ELR (cell line): Measurements from ENCODE around the gene FCRL5.
"Not testable (repeated sequence)": the region's sequence is repeated elsewhere in the genome, so short reads cannot be mapped to it uniquely, and the experiment has no call there.

ENCODE experiments used
- DNase-seq: peaks from one replicate; pipeline ENCODE4 v3.0.0-alpha.2; 2015; ENCODE audit warnings: low read depth

FCRL5 gene

DNA sequence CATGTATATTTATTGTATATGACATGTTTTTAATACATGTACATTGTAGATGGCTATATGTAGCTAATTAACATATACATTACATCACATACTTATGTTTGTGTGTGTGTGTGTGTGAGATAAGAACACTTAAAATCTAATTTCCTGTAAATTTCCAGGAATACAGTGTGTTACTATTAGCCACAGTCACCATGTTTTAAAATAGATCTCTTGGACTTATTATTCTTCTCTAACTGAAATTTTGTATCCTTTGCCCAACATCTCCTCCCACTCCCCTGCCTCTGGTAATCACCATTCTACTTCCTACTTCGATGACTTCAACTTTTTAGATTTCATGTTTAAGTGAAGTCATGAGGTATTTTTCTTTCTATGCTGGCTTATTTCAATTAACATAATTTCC is 64.8 kb downstream of the FCRL5 start:
- no peak for DNase-seq

DNA sequence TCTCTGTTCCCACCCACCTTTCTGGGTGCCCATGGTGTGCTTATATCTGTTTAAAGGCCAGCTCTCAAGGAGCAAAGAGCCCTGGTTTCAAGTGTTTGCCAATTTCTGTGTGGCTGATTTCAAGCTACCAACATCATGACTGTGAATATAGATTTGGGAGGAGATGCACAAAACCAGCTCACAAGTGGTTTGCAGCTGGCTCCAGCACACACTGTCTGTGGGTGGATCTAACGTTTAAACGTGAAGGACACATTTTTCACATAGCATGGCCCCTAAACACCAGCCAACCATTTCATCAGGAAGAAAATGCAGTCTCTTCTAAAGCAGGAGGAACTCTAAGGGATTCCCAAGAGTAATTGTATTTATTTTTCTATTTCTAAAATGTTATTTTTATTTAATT is 65.2 kb downstream of the FCRL5 start:
- no peak for DNase-seq

GRCh38 chr1:157486400-157486799 is 65.9 kb downstream of the FCRL5 start:
- DNase-seq = not testable (repeated sequence)

DNA sequence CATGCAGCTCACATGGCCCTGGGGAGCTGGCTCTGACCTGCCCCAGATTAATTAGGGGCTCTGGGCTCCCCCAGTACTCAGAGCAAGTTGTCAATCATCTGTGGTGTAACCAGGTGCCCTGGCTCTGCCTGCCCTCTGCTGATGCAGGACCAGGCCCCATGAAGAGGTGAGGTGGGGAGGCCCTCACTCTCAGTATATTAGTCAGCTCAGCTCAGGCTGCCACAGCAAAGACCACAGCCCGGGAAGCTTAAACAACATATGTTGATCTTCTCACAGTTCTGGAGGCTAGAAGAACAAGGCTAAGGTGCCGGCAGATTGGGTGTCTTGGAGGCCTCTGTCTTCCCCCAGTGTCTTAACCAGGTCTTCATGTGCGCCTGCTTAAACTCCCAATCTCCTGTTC is 66.5 kb downstream of the FCRL5 start:
- DNase-seq = no peak

- DNase-seq = no peak
These were observed 67.7 kb downstream of the FCRL5 start for GRCh38 chr1:157484573-157484972.

DNA sequence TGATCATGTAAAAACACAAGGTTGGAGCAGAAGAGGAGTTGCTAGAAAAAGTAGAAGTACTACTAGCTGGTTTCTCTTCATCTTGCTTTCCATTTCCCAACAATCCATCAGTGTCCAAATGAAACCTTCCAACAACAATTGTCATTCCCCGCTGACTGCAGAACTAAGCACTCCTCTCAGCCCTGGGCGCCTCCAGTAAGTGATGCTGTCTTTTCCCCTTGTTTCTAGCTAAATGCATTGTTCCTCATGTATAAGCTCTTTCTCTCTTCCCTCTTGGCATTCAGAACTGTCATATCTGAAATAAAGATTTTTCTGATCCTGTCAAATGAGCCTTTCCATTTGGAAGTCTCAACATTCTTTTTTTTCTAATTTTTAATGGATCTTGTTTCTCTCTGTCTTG is 68.7 kb downstream of the FCRL5 start:
- DNase-seq = no peak

DNA sequence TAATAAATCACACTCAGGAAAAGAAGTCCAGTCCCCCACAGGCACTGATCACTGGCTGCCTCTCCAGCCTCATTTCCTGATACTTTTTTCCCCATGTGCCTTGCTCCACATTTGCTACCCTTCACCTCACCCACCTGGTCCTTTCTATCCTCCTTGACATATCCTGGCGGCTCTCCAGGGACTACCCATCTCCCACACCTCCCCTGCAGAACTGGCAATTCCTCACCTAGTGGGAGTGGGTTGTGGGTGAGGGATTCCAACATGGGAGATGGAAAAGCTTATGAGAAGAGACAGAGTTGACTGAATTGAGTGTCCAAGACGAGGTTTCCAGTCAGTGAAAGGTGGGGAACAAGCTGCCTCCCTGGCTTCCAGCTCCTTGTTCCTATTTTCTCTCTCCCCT is 69.6 kb downstream of the FCRL5 start:
- DNase-seq = no peak

- no peak for DNase-seq
These were observed 70.1 kb downstream of the FCRL5 start for GRCh38 chr1:157482174-157482573.

- DNase-seq = no peak
These were observed 74.3 kb downstream of the FCRL5 start for GRCh38 chr1:157478030-157478429.

DNA sequence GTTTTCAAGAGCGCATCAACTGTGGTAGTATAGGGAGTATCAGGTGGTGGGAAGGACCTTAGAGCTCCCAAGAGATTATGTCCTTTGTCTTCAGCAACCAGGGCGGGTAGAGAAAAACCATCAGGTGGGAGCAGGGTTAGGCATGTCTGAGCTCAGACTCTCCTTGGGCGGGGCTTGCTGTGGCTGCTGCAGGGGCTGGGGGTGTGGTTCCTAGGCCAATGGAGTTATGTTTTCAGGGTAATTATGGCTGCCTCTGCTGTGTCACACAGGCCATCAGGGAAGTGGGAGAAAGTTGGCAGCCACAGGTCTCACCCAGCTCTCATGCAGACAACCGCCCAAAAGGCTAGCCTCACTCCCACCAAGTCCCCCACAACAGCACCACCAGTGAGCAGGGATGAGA is 74.9 kb downstream of the FCRL5 start:
- DNase-seq = no peak

- no peak for DNase-seq
These were observed 79.4 kb downstream of the FCRL5 start for GRCh38 chr1:157472959-157473358.

DNA sequence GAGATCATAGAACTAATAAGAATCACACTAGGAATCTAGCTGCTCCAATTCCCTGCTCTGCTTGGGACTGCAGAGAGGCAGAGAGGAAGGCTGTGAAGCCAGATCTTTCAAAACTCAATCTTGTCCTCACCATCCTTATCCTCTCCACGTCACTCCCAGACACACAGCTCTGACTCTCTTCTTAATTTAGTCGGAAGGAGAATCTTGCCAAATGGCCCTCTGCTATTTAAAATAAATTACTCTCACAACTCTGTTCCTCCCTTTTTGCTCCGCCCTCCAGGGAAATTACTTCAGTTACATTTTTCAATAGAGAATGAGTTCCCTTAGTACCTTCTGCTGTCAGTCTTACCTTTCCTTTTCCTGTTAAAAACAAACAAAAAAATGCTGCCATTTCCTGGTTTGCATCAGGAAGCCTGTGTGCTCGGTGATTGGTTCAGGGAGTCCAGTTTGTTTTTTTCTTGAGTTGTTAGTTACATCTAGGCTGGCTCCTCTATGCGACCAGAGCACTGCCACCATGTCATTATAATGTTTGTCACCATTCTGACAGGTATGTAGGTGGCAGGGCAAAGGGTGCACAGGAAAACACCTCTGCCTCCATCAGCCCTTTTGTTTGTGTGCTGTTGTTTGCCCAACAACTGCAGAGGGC is 80.1 kb downstream of the FCRL5 start:
- DNase-seq = no peak

- DNase-seq = no peak
These were observed 80.8 kb downstream of the FCRL5 start for GRCh38 chr1:157471531-157471930.

DNA sequence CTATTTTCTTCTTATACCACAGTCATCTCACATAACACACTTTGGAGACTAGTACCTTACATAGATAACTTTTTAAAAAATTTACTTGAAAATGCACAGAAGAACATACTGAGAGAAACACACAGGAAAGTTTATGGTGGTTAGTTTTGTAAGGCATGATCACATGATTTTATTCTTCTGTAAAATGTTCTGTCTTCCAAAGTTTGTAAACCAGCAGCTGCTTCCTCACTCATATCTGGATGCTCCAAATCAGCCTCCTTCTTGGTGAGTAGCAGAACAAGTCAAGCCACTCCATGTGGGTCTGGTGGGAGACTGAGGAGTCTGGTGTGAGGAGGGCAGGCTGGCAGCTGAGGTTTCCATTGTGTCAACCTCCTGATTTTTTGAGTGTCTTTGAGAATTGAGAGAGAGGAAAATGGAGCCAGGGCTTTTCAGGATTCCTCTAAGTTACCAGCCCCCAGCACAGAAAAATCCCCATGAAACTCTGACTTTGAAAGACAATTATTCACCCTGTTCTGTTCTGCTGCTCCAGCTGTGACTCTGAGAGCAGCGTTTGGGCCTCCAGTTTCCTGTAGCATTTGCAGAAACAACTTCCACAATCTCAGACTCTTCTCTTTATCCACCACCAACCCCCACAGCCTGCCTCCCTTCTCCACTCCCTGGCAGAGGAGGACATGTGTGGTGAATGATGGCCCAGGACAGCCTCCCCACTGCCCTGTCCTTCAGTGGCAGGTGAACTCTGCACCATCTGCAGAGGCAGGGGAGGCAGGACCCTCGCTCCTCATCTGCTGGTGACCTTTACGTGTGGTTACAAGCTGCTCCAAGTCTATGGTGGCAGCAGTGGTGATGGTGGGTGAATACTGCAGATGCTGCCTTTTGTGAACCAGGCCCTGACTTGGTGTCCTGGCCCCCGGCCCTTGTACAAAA is 82.3 kb downstream of the FCRL5 start:
- DNase-seq = no peak

- no peak for DNase-seq
These were observed 83.0 kb downstream of the FCRL5 start for GRCh38 chr1:157469300-157469699.

DNA sequence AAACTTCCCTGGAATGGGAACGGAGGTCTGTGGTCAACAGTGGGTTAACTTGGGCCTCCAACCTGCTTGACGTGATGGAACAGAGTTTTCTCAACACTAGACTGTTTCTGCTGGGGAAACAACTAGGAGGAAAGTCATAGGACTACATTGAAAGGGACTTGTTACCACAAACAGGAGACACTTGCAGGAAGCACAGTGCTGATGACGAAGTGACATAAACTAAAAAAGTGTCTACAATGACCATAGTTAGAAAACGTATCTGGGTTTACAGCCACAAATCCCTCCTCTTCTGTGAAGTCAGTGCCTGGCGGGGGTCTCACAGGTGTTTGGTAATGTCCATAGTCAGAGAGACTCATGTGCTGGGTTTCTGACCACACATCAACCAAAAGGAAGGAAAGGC is 86.3 kb downstream of the FCRL5 start:
- no peak for DNase-seq
